NCI-H146 treated with DMSO at 0.1 percent for 48 hours (cell line): ENCODE results near the gene NFIA.

ENCODE experiments used
- DNase-seq: peaks from one replicate; lab custom pipeline; 2025; ENCODE audit not compliant: unreplicated experiment; lab: John Stamatoyannopoulos, UW

NFIA gene

GRCh38 chr1:61208172-61208571, 125.8 kb downstream of the NFIA start:
- no peak for DNase-seq

- no peak for DNase-seq
These were observed 126.5 kb downstream of the NFIA start for GRCh38 chr1:61208831-61209230.

GRCh38 chr1:61210435-61211154, 128.2 kb downstream of the NFIA start:
- no peak for DNase-seq

- no peak for DNase-seq
These were observed 131.1 kb downstream of the NFIA start for GRCh38 chr1:61213245-61214011.

- no peak for DNase-seq
These were observed 132.8 kb downstream of the NFIA start for GRCh38 chr1:61215119-61215518.

GRCh38 chr1:61215676-61216289, 133.4 kb downstream of the NFIA start:
- no peak for DNase-seq

- no peak for DNase-seq
These were observed 138.2 kb downstream of the NFIA start for GRCh38 chr1:61220536-61220935.

GRCh38 chr1:61221642-61222041, 139.3 kb downstream of the NFIA start:
- no peak for DNase-seq

GRCh38 chr1:61222240-61222639, 139.9 kb downstream of the NFIA start:
- no peak for DNase-seq

GRCh38 chr1:61223140-61223539, 140.8 kb downstream of the NFIA start:
- DNase-seq = no peak

GRCh38 chr1:61224609-61225008, 142.2 kb downstream of the NFIA start:
- no peak for DNase-seq

- DNase-seq = no peak
These were observed 143.1 kb downstream of the NFIA start for GRCh38 chr1:61225478-61225877.

- no peak for DNase-seq
These were observed 144.6 kb downstream of the NFIA start for GRCh38 chr1:61226791-61227567.

- no peak for DNase-seq
These were observed 145.6 kb downstream of the NFIA start for GRCh38 chr1:61227857-61228550.

GRCh38 chr1:61230523-61230922, 148.2 kb downstream of the NFIA start:
- no peak for DNase-seq

GRCh38 chr1:61231795-61232194, 149.4 kb downstream of the NFIA start:
- DNase-seq = no peak

GRCh38 chr1:61233121-61233660, 150.8 kb downstream of the NFIA start:
- no peak for DNase-seq

GRCh38 chr1:61234587-61234919, 152.2 kb downstream of the NFIA start:
- no peak for DNase-seq

- no peak for DNase-seq
These were observed 154.8 kb downstream of the NFIA start for GRCh38 chr1:61237147-61237546.

- no peak for DNase-seq
These were observed 155.4 kb downstream of the NFIA start for GRCh38 chr1:61237659-61238358.
